Hematopoietic multipotent progenitor cell treated with erythropoietin and hydrocortisone succinate and interleukin-3 and kit ligand, for 15 days (in vitro differentiated cells): Measurements from ENCODE around the gene CROT.
A peak's percentile ranks its signal among the peaks of the same experiment; 100 is the strongest.

Experiments used
- DNase-seq: peaks from one replicate; pipeline ENCODE4 v3.0.0-alpha.2; 2015; ENCODE audit warnings: low spot score

CROT gene

DNA sequence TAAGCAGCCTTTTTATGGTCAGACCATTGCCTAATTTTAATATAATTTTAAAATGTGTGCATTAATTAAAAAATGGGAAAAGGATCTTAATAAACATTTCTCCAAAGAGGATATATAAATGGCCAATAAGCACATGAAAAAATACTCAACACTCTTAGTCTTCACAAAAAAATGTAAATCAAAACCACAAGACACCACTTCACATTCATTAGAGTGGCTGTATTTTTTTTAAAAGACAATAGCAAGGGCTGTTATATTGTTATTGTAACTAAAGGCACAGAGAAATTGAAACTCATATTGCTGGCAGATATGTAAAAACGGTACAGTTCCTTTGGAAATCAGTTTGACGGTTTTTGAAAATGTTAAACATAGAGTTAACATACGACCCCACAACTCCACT lies 3.2 kb upstream of the CROT start:
- DNase-seq: no peak

DNA sequence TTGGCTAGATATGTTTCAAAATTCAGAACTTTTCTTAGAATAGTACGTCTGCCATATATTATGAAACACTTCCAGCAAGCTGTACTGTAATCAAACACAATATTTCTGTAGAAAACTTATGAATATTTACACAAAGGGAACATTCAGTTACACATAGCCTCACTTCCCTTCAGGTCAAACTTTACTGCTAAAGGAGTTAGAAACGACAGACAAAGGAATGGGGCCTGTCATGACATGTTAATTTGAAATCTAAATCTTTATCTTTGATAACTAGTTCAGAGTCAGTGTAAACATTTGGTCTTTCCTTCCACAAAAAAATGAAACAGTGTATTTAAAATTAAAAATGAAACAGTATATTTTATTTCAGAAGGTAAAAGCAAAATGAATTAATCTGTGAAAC lies 1.0 kb upstream of the CROT start:
- DNase-seq: no peak

DNA sequence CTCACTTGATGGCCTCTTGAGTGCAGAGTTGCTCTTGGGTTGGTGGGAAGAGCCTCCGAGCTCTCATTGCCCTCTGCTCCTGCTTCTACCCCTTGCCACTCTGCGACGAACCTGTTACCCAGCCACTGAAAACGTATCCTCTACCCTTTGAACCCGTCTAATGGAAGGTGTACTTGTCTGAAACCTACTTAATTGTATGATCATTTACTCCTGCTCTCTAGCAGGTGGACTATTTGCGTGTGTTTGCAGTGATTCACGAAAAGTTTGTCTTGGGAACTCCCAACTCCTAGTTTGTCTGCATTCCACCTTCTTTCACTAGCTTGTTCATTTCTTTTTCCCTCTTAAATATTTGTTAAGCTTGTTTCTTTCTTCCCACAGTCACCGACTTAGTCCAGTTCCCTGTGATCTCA lies 503 bp downstream of the CROT start:
- no peak for DNase-seq

DNA sequence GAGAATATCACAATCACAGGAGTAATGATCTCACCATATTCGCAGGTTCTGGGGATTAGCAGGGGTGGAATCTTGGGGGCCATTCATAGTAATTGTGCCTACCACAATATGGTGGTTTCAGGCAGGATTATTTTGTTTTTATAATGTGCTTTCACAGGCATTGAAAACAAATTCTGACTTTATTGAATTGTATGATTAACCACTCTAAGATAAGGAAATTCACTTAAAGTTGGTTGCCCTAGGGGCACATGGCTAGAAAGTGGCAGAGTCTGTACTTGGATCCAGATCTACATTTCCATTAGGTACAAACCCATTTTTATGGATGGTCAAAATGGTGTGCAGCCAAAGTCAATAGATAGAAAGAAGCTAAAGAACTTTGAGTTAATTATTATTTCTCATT lies 1.7 kb downstream of the CROT start:
- DNase-seq: no peak

DNA sequence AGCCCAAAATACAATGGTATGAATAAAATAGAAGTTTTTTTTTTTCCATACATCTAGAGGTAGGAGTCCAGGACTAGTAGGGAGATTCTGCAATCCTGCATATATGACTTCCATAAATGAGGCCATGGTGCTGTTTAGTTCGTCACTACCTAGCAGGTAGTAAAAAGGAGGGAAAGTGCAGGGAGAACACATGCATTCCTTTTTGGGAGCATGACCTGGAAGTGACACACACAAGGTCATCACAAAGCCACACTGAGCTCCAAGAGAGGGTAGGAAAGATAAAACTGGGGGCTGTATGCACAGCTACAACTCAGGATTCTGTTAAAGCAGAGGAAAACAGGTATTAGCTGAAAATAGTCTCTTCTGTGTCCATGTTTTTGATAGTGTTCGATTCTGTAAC lies 2.2 kb downstream of the CROT start:
- DNase-seq: no peak

DNA sequence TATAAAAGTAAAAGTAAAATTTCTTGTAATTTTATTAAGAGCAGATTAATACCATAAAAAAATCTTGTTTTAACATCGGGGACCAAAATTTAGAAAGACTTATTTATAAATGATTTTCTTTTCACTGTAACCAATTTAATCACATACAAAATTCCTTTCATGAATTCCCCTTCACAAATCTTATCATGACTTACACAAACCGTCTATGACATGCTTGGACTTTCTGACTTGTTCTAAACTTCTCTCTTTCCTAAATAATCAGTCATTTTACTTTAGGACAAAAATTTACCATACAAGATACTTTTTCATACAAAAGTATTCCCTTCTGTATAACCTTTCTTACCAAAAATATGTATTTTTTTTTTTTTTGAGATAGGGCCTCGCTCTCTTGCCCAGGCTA lies 9.3 kb downstream of the CROT start:
- DNase-seq: no peak

DNA sequence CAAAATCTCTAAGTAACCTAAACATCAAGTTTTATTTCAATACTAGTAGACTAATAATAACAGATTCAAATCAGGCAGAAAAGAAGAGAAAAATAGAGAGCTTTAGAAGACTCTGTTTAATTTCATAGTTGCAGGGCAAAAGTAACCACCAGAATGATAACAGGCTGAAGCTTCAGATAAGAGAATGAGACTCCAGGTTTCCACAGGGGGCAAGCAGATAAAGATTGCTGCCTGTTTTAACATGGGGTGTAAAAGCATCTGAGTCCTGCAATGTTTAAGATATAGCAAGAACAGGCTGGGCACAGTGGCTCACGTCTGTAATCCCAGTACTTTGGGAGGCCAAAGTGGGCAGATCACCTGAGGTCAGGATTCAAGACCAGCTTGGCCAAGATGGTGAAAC lies 11.0 kb downstream of the CROT start:
- DNase-seq: no peak

DNA sequence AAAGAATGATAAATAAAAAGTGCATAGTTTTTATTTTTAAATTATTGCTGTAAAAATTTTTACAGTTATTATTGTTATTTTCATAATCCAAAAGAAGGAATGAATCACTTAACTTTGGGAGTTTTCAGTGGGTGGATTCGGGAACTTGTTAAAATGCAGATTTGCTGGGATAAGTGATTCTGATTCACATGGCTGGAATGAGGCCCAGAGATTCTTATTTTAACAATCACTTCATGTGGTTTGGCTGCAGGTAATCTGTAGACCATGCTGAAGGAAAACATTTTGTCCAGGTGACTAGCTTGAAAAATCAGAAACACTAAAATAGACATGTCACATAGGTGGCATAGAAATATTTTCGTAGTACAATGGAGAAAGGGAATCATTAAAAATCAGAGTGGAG lies 13.9 kb downstream of the CROT start:
- no peak for DNase-seq

DNA sequence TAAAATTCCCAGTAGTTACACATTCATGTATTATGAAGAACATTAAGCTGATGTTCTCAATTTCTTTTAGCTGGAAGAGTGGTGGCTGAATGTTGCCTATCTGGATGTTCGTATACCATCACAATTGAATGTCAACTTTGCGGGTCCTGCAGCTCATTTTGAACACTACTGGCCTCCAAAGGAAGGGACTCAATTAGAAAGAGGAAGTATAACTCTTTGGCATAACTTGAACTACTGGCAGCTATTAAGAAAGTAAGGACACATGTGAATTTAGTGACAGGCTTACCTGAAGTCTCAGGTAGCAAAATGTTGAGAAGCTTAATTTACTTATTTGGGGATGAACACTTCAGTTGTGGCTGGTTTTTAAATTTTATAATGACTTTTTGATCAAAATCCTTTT lies 15.9 kb downstream of the CROT start:
- DNase-seq: no peak

DNA sequence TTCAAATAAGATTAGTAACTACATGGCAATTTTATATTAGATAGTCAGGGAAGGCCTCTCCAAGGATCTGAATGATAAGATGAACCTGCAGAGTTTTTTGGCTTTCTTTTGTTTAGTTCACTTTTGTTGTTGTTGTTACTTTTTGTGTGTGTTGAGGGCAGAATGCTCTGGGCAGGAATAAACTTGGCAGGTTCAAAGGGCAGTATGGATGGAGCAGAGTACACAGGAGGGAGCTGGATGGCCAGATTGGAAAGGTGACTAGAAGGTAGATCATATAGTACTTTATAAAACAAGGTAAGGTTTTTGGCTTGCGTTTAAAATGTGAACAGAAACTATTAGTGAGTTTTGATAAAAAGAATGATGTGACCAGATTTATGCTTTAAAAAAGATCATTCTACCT lies 17.9 kb downstream of the CROT start:
- no peak for DNase-seq

DNA sequence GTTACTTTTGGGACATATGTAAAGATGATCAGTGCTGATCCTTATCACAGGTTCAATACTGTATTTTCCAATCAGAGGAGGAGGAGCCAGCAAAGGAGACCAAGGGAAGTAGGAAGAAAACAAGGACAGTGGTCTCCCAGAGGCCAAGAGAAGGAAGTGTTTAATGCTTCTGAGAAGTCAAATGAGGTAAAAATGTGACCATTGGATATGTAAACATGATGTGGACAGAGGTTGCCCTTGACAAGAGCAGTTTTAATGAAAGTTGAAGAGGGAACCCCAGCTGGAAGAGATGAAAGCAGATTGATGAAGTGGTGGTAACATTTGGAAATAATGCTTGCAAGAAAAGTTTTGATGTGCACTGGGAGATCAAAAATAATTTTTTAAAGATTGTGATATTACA lies 18.8 kb downstream of the CROT start:
- DNase-seq: no peak

DNA sequence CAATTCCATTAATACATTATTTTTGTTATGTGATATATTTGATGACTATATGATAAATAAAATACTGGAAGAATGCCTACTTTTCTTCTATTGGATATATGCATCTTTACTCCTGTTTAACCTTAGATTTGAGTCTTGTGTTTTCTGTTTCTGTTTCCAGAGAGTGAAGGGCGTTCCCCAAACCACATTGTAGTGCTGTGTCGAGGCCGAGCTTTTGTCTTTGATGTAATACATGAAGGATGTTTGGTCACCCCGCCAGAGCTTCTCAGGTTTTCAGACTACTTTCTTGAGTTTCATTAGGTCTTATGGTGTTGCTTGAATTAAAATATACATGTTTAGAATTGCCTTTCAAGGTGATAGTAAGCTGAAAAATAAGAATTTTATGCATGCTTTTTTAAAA lies 23.8 kb downstream of the CROT start:
- no peak for DNase-seq

DNA sequence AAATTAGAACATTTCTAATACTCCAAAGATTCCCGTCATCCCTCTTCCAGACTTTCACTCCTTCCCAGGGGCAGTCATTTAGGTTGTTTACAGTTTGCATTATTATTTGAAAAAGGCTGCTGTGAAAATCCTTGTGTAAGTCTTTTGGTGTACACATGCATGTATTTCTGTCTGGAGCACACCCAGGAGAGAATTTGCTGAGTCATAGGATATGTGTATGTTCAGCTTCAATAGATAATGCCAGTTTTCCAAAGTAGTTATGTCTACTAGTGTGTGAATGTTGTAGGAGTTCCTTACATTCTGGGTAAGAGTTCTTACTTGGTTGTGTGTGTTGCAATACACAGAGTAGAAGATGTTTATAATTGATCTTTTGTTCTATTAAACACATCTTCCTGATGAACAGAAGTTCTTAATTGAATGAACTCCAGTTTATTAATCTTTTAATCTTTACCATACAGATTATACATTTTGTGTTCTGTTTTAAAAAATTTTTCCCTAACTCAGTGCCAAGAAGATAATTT lies 25.3 kb downstream of the CROT start:
- DNase-seq: peak; percentile 28

DNA sequence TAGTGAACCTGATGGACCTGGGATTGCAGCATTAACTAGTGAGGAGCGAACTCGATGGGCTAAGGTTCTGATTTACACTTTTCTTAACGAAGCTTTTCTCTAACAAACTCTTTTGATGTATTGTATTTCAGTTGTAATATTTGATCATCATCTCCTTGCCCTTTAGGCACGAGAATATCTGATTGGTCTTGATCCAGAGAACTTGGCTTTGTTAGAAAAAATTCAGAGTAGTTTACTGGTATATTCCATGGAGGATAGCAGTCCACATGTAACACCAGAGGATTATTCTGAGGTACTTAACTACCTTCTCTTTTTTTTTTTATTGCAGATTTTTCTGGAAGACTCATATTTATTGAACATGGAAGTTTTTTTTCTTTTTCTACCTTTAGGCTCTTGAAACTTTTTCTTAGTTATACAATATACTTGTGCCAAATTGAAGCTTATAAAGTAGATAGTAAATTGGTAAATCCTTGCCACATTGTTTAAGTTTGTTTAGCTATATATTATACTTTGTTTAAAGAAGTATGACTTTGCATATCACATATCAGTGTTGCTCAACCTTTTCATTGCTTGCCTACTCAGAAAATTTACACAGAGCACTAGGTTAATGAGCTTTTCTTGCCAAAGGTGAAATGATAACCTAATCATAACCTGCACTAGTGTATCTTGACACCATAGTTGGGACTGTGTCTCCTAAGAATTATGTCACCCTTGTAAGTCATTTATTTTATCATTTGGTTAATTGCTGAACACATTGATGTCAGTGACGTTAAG lies 30.4 kb downstream of the CROT start:
- DNase-seq: no peak

DNA sequence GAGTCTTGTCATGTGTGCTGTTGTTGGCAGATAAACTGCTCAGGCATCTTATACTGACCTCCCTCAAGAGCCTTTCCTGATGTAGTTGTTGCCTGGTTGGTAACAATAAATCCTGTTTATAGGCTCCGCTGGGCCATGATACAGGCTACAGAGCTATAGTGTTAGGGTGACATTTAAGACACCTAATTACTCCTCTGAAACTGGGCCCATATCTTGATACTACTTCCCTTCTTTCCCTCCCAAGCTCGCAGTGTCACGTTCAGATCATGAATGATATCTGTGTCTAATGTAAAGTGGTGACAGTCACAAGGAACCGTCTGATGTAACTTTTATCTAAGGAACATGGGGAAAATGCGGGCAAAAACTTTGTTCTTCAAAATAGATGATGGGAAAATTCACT lies 35.4 kb downstream of the CROT start:
- DNase-seq: no peak

DNA sequence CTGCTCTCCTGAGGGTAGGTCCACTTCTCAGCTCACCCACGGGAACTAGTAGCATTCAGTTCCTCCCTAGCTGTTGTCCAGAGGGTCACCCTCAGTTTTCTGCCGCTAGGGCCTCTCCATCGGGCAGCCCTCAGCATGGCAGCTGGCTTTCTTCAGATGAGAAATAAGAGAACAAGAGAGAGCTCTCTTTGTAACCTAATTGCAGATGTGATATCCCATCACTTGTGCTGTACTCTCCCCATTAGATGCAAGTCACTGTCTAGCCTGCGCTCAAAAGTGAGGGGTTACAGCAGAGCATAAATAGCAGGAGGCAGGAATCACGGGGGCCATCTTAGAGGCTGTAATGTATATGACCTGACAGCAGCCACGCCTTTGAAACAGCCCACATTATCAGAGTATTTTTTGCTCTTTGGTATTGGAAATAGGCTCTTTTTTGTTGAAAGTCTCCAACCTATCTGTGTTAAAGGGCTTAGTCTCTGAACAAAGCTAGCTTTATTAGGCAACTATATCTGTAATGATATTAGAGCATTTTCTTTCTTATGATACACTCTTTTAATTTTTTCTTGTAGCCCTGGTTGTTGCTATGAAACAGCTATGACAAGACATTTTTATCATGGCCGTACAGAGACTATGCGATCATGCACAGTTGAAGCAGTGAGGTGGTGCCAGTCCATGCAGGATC lies 45.7 kb downstream of the CROT start:
- no peak for DNase-seq

DNA sequence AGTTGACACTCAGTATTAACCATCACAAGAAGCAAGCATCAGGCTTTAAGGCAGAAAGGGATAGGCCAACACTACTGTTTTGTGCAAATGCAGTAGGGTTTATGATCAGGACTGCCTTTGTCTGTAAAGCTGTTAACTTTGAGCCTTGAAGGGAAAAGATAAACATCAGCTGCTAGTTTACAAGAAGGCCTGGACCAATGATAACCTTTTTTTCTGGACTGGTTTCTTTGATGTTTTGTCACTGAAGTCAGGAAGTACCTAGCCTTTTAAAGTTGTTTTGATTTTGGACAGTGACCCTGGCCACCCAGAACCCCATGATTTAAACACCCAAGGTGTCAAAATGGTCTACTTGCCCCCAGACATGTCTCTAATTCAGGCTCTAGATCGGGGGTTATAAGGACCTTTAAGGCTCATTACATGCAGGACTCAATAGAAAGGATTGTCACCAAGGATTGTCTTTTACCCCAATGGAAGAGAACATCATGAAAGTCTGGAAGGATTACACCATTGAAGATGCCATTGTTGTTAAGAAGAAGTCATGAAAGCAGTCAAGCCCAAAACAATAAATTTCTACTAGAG lies 50.1 kb downstream of the CROT start:
- DNase-seq: no peak

DNA sequence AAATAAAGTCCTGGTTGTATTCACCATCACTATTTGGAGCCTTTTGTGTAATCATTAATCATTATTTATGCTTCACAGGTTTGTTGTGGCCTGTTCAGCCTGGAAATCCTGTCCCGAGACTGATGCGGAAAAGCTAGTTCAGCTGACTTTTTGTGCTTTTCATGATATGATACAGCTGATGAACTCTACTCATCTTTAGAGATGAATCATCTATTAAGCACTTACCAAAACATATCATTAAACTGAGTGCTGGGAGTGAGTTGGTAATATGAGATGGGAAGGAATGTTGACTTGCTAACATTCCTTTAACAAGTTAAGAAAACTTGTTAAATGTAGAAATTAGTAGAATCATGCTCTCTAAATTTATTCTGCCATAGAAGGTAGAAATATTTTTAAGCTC lies 53.0 kb downstream of the CROT start:
- DNase-seq: no peak

DNA sequence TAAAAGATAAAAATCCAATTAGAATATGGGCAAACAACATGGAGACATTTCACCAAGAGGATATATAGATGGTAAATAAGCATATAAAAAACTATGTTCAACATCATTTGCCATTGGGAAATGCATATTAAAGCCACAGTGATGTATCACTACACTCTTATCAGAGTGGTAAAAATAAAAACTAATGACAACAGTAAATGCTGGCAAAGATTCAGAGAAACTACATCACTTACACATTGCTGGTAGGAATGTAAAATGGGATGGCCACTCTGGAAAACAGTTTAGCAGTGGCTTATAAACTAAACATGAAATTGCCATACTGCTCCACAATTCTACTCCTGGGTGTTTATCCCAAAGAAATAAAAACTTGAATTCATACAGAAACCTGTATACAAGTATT lies 59.2 kb downstream of the CROT start:
- no peak for DNase-seq

DNA sequence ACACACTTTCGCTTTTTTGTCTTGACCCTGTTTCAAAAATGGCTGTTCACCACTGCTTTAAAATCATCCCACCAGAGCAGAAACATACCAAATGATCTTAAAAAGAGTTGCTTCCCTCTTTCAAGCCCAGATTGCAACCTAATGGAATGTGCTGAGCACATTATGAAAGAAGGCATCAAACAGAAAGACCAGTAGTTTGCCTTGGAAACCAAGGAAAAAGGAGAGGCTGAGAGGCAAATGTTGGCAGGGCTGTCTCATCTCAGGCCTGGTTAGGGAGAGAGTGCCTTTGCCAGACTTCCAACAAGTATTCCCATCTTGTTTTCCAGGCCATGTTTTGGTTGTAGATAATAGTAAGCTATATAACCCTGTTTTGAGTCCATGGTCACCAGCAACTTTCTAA lies 65.7 kb downstream of the CROT start:
- no peak for DNase-seq

DNA sequence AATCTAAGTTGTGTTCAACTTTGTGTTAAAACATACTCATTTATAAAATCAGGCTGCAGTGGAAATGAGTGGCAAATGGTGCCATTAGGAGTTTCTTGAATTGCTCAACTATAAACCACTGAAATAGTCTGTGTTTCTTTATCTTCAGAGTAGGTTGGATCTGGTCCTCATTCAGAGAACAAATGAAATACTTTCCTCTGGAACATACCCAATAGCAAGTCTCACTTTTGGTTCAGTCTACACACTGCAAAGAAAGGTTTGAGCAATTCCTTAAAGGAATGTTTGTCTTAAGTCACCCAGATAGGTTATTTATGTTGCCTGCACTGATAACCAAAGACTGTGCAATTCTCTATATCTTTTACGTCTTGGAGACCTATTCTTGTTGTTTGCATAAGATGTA lies 67.6 kb downstream of the CROT start:
- DNase-seq: no peak

DNA sequence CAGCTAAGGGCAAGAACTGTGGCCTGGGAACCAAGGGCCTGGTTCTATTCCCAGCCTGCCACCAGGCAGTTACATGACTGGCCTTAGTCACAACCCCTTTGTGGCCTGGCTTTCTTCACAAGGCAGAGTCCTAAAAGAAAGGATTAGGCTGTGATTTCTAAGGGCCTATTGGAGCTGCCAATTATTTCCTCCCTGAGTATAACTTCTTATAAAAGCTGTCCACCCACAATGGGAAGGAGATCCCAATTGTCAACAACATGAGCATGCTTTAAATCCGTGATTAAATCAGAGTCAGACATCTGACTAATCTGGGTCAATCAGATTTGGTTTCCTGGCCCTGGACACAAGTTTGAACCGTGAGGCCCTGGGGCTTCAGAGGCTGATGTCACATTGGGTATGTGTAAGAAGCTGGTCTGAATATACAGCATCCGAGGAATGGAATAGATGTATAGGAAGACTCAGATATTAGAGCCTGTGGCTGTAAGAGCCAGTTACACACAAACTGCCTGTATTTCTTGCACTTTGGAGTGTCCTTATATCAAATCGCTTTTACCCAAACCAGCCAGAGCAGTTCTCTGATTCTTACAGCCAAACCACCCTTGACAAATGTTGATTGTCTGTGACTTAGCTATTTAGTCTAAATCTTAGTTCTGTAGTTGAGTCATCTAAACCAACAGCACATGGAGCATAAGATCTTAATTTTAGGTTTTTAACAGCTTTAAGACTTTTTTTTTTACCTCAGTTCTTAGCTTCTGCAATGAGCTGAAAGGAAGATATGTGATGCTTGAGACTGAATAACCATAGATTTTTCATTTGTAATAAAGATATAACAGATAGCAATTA lies 68.7 kb downstream of the CROT start:
- DNase-seq: no peak

DNA sequence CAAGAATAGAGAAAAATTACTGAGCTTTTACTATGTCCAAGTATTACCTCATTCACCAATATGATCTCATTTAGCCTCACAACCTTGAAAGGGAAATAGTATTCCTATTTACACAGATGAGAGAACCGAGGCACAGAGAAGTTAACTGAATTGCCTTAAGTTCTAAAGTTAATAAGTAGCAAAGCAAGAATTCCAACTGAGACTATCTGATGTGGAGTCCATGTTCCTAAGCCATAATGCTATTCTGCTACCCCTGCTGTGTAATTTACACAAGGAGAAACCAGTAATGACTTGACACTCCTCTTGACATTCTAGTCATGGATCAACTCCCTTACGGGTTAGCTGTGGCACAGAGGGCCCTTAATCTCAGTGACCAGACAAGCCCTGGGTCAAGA lies 69.3 kb downstream of the CROT start:
- DNase-seq: no peak
